Keratinocyte (primary cell): ENCODE measurements around the gene KMO. TPM values are rescaled to one million over a fixed set of nuclear protein-coding genes. Genes with fewer than 3 reads are reported as not detected.

Experiments used
- DNase-seq: peaks from one replicate; pipeline ENCODE4 v3.0.0-alpha.2; 2011; ENCODE audit warnings: low read depth, missing footprints, low spot score
- FAIRE-seq: peaks from 2 replicates; lab custom pipeline; 2011; peaks lifted over from hg19 to GRCh38; lab: Jason Lieb, UNC
- H2AFZ ChIP-seq: 2 replicates; pipeline ENCODE4 v1.6.0; 2012; ENCODE audit warnings: low read length, control low read depth, inconsistent platforms; ENCODE audit not compliant: control insufficient read depth
- H3K27ac ChIP-seq: 2 replicates; pipeline ENCODE4 v1.5.1; 2011; ENCODE audit warnings: low read length; ENCODE audit not compliant: control insufficient read depth, insufficient read depth
- H3K27me3 ChIP-seq: 3 replicates; pipeline ENCODE4 v1.6.0; 2011; ENCODE audit warnings: low read length; ENCODE audit not compliant: control insufficient read depth, insufficient read depth; ENCODE audit errors: extremely low read depth
- H3K36me3 ChIP-seq, 2 experiments: 2 replicates in 1 of 2; 3 replicates in 1 of 2; pipeline ENCODE4 v1.5.1; 2011; ENCODE audit warnings: low read length in 2 of 2, mild to moderate bottlenecking in 1 of 2; ENCODE audit not compliant: control insufficient read depth in 2 of 2, insufficient read depth in 2 of 2; ENCODE audit errors: extremely low read depth in 1 of 2
- H3K4me1 ChIP-seq: 3 replicates; pipeline ENCODE4 v1.5.1; 2011; ENCODE audit warnings: low read length; ENCODE audit not compliant: control insufficient read depth, insufficient read depth; ENCODE audit errors: extremely low read depth
- H3K4me2 ChIP-seq: 3 replicates; pipeline ENCODE4 v1.6.0; 2011; ENCODE audit warnings: low read depth, low read length; ENCODE audit not compliant: control insufficient read depth, insufficient read depth; ENCODE audit errors: extremely low read depth
- H3K4me3 ChIP-seq, 3 experiments: fragments of 200-600 bp in 1 of 3; sonication (generic) in 1 of 3; 2 replicates in 2 of 3; 3 replicates in 1 of 3; pipeline ENCODE4 v1.5.1; 2011 to 2016; ENCODE audit warnings: low read length in 3 of 3, mild to moderate bottlenecking in 3 of 3, control low read depth in 2 of 3, inconsistent platforms in 1 of 3, low read depth in 1 of 3, mixed read lengths in 1 of 3, mixed run types in 1 of 3, moderate library complexity in 1 of 3; ENCODE audit not compliant: control insufficient read depth in 2 of 3, insufficient read depth in 2 of 3; ENCODE audit errors: extremely low read depth in 1 of 3
- H3K79me2 ChIP-seq: 2 replicates; pipeline ENCODE4 v1.6.0; 2012; ENCODE audit warnings: low read length; ENCODE audit not compliant: control insufficient read depth, insufficient read depth
- H3K9ac ChIP-seq: 3 replicates; pipeline ENCODE4 v1.6.0; 2011; ENCODE audit warnings: low read length; ENCODE audit not compliant: control insufficient read depth, insufficient read depth; ENCODE audit errors: extremely low read depth
- H3K9me1 ChIP-seq: 3 replicates; pipeline ENCODE4 v1.6.0; 2011; ENCODE audit warnings: low read length; ENCODE audit not compliant: control insufficient read depth, insufficient read depth; ENCODE audit errors: extremely low read depth
- H3K9me3 ChIP-seq: 2 replicates; pipeline ENCODE4 v1.5.1; 2012; ENCODE audit warnings: low read depth, low read length; ENCODE audit not compliant: control insufficient read depth
- H4K20me1 ChIP-seq: 3 replicates; pipeline ENCODE4 v1.6.0; 2011; ENCODE audit warnings: low read length; ENCODE audit not compliant: control insufficient read depth, insufficient read depth; ENCODE audit errors: extremely low read depth
- CTCF ChIP-seq, 3 experiments: IDR thresholded peaks in 1 of 3; conservative IDR thresholded peaks in 1 of 3; optimal IDR thresholded peaks in 1 of 3; 2 replicates in 2 of 3; 3 replicates in 1 of 3; pipeline versions ENCODE3 to v1.5.1; 2011; ENCODE audit warnings: low read length in 3 of 3, mild to moderate bottlenecking in 3 of 3, moderate library complexity in 2 of 3, control low read depth in 1 of 3, inconsistent platforms in 1 of 3; ENCODE audit not compliant: insufficient read depth in 2 of 3; ENCODE audit errors: extremely low read depth in 1 of 3
- EZH2 ChIP-seq: IDR thresholded peaks from one replicate; pipeline ENCODE4 v1.6.1; 2012; ENCODE audit warnings: inconsistent platforms, mild to moderate bottlenecking, low read length, moderate library complexity
- dilution Hi-C: fragments of 300-500 bp; cut with MboI; formaldehyde crosslinking; loops from one replicate; pipeline ENCODE4 v1.7.0; 2020; ENCODE audit warnings: low sequenced_read_pairs; ENCODE audit not compliant: extremely low pct_ligation_motif_present
- polyA plus RNA-seq, 5 experiments: library from polyadenylated mRNA; depleted of rRNA in 3 of 5; stranded (reverse) in 3 of 5; stranded (forward) in 1 of 5; unstranded in 1 of 5; fragments of >200 nt; gene quantifications; 1 replicate in 1 of 5; 2 replicates in 3 of 5; 3 replicates in 1 of 5; pipeline versions ENCODE4 v1.2.1 to v1.2.3, GENCODE V29; 2011 to 2012; ENCODE audit warnings: missing spikeins in 2 of 5, low read depth in 1 of 5, low replicate concordance in 1 of 5

KMO gene
- polyA plus RNA-seq, 1 donor (not counting 4 experiments of a cell fraction or from before 2014, with no cell fraction given): 4.7 TPM

GRCh38 chr1:241605146-241605805 is 73.1 kb downstream of the KMO start:
- no peak overlapping the region for H3K4me2 ChIP-seq
- TF ChIP-seq EZH2 (no peak), CTCF (optimal IDR thresholded peaks at IDR 0.05 in 1 of 3, IDR thresholded peaks at IDR 0.05 in 1 of 3, conservative IDR thresholded peaks at IDR 0.05 in 1 of 3; ENCODE audit: extremely low read depth in 1 of 3, insufficient read depth in 2 of 3, low read length in 3 of 3) (peak in 1 of 3 experiments; percentile 50)
- no peak overlapping the region for H2AFZ ChIP-seq
- H3K4me1 ChIP-seq: peaks cover 56% of the 10 kb centered on the region
- no peaks in the 10 kb centered on the region for H3K9me3 ChIP-seq
- H3K27me3 ChIP-seq: no peaks in the 10 kb centered on the region
- FAIRE-seq: no peak
- H3K36me3 ChIP-seq: peaks cover 2 to 8% of the 10 kb centered on the region in 2 experiments
- peak overlapping the region; percentile 11 for H3K27ac ChIP-seq
- DNase-seq: no peak
- no peaks in the 10 kb centered on the region for H3K9me1 ChIP-seq
- no peaks in the 10 kb centered on the region for H4K20me1 ChIP-seq
- H3K79me2 ChIP-seq: no peaks in the 10 kb centered on the region
- no peak overlapping the region for H3K9ac ChIP-seq
- no peak overlapping the region for H3K4me3 ChIP-seq
- dilution Hi-C loops: loop anchor here (25.0 kb wide), 1 partner anchor 232 kb away; the partner anchor contains the start of gene EXO1

GRCh38 chr1:241606544-241606943 is 74.4 kb downstream of the KMO start:
- peak overlapping the region; percentile 93 for H3K27ac ChIP-seq
- no peak for TF ChIP-seq EZH2
- TF ChIP-seq CTCF (optimal IDR thresholded peaks at IDR 0.05 in 1 of 3, IDR thresholded peaks at IDR 0.05 in 1 of 3, conservative IDR thresholded peaks at IDR 0.05 in 1 of 3; ENCODE audit: extremely low read depth in 1 of 3, insufficient read depth in 2 of 3, low read length in 3 of 3): no peak
- no peaks in the 10 kb centered on the region for H3K9me3 ChIP-seq
- peaks cover 2 to 8% of the 10 kb centered on the region in 2 experiments for H3K36me3 ChIP-seq
- H3K4me2 ChIP-seq: peak overlapping the region; percentile 67
- no peak overlapping the region for H2AFZ ChIP-seq
- DNase-seq: no peak
- no peaks in the 10 kb centered on the region for H4K20me1 ChIP-seq
- dilution Hi-C loops: loop anchor here (25.0 kb wide), 1 partner anchor 231 kb away; the partner anchor contains the start of gene EXO1
- H3K4me3 ChIP-seq: no peak overlapping the region
- no peaks in the 10 kb centered on the region for H3K27me3 ChIP-seq
- H3K4me1 ChIP-seq: peaks cover 67% of the 10 kb centered on the region
- H3K9me1 ChIP-seq: no peaks in the 10 kb centered on the region
- H3K9ac ChIP-seq: peak overlapping the region; percentile 63
- FAIRE-seq: no peak
- no peaks in the 10 kb centered on the region for H3K79me2 ChIP-seq
